Renal cortex interstitium (tissue), 11 donors: ENCODE results near the gene SNCB. TPM values are rescaled to one million over a fixed set of nuclear protein-coding genes. Genes with fewer than 3 reads are reported as not detected.

Experiments
- DNase-seq, 11 donors: peaks; one replicate each; pipeline ENCODE4 v3.0.0-alpha.2; 2013; ENCODE audit warnings: low read depth in 9 of 11, low spot score in 4 of 11; ENCODE audit errors: extremely low read depth in 1 of 11
- polyA plus RNA-seq, 3 donors: library from polyadenylated mRNA; unstranded; fragments of 120-200 nt; gene quantifications; one replicate each; pipeline ENCODE4 v1.2.1, GENCODE V29; 2013; ENCODE audit not compliant: insufficient read length in 3 of 3

Gene SNCB
- polyA plus RNA-seq, 3 donors = 0.42 TPM; not detected in 2

DNA sequence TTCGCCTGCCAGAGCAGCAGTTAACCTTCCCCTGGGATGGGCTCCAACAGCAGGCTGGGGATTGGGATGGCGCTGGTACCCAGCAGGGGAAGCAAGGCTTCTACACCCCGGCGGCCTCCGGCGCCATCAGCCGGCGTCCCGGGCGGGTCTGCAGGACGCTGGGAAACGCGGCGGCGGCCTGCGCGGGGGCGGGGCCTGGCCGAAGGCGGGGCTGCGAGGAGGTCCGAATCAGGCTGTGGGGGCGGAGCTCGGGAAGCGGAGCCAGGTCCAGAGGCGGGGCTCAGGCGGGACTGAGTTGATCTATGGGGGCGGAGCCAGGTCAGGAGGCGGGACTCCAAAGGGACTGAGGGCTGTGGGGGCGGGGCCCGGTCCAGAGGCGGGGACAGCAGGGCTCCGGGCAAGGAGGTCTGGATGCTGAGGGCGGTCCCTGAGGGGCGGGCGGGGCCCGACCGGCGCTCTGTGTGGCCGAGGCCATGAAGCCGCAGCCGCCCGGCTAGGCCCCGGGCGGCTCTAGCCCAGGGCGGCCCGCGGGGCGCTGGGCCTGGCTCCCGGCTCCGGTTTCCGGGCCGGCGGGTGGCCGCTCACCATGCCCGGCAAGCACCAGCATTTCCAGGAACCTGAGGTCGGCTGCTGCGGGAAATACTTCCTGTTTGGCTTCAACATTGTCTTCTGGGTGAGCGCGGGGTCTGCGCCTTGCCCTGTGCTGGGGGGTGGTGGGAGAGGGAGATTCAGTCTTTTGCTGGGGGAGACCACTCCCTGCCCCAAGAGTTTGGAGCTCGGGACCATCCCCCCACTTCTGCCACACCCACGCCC, 16.9 kb upstream of the SNCB start, which contains the start of gene TSPAN17:
TSPAN17 (plus strand) TSS at position 455 of the 813 bp plus-strand sequence; CDS start at position 587, 132 bp downstream.
- DNase-seq = peak; percentile 94 to 100 (median 98)

DNA sequence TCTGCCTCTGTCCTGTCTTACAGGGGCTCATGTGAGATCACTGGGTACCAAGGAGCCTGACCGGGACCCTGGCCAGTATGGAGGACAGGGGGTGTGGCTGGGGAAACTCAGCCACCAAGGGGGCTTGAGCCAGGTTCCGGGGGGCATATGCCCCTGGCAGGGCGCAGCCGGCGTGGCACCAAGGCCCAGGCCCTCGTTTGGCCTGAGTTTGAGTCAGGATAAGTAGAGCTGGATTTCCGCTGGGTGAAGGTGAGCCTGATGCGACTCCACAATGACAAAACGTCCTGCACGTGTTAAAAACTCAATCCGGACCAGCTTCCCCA, 16.3 kb upstream of the SNCB start:
- DNase-seq = no peak

DNA sequence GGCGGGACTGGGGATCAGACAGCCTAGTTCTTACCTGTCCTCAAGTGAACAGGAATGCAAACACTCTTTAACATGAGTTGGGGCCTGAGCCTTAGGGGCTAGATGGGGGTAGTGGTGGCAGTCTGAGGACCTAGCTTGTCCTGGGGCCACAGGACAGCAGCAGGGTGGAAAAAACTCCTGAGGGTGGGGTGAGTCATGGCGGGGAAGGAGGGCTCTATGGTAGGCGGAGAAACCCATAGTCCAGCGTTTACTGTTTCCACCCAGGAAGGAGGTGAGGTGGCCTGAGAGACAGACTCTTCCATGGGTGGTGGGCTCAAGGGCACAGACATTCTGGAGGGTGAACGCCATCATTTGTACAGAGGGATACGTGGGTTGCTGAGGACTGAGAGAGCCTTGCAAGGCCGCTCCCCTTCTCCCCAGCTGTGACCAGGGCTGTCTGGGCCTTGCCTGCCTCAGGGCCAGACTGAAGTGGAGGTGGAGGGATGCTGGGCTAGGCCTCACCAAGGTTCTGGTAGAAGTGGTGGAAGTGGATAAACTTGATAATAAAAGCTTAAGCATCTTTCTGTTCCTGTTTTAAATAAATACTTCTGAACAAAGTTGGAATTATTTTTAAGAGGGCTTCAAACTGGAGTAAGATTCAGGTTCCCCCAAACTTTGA, 15.8 kb upstream of the SNCB start:
- DNase-seq = no peak

DNA sequence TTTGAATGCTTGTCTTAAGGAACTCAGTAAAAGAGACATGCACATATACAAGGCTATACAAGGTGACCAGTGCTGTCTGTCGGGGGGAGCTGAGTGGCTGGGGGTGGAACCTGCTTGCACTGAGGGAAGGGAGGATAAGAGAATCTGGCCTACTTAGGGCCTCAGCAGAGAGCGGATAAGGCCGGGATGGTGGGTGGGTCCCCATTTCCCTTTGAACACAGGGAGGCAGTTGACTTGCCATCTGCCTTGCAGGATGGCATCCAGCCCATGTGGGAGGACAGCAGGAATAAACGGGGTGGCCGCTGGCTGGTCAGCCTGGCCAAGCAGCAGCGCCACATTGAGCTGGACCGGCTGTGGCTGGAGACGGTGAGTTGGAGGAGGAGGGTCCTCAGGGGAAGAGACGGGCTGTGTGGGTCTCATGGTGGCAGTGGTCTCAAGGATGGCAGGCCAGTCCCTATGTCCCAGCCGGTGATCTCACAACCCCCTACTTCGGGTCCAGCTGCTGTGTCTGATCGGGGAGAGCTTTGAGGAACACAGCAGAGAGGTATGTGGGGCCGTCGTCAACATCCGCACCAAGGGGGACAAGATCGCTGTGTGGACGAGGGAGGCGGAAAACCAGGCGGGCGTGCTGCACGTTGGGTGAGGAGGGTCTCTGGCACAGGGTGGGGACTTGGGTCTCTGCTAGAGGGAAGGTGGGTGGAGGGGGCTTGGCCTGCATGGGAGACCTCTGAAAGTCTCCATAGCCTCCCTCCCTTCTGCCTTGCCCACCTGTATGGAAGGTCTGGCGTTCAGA, 14.7 kb upstream of the SNCB start:
- DNase-seq = no peak

DNA sequence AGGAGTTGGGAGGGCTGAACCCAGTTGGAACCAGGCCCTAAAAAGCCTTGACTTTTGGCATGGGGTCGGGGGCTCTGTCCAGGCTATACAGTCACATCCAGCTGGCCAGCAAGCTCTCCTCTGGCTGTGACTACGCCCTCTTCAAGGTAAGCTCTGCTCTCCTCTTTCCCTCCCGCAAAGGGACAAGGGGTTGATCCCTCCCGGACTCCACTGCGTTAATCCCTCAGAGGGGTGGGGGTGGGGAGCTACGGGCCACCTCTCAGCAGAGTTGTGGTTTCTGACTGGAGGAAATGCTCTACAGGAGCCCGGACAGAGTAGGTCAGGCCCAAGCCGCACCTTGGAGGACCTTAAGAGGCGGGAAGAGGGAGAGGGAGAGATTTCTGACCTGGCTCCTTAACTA, 14.0 kb upstream of the SNCB start:
- no peak for DNase-seq

DNA sequence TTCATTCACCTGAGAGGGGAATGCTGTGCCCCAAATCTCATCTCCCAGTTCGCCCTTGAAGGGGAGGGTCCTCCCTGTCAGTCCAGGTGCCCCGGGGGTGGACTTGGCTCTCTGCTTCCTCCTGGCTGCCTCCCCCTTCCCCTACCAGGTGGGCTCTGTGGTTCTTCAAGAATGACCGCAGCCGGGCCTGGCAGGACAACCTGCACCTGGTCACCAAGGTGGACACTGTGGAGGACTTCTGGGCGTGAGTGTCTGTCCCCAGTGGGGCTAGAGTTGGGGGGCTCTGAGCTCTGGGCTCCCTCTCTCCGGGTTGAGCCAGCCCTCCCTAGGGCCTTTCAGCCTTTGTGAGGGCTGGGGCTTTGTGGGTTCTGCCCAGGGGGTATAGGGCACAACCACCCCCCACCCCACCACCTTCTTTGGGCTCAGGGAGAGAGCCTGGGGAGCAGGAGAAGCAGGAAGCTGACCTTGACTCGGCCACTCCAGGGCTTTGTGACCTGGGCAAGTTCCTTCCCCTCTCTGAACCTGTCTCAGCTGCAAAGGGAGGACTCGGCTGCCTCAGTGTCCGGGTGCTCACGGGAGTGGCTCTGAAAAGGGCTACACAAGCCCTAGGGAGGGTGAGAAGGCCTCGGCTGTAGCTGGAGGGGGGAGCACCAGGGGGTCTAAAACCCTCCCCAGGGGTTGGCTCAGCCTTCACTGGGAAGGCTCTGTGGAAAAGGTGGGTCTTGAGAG, 13.3 kb upstream of the SNCB start:
- no peak for DNase-seq

DNA sequence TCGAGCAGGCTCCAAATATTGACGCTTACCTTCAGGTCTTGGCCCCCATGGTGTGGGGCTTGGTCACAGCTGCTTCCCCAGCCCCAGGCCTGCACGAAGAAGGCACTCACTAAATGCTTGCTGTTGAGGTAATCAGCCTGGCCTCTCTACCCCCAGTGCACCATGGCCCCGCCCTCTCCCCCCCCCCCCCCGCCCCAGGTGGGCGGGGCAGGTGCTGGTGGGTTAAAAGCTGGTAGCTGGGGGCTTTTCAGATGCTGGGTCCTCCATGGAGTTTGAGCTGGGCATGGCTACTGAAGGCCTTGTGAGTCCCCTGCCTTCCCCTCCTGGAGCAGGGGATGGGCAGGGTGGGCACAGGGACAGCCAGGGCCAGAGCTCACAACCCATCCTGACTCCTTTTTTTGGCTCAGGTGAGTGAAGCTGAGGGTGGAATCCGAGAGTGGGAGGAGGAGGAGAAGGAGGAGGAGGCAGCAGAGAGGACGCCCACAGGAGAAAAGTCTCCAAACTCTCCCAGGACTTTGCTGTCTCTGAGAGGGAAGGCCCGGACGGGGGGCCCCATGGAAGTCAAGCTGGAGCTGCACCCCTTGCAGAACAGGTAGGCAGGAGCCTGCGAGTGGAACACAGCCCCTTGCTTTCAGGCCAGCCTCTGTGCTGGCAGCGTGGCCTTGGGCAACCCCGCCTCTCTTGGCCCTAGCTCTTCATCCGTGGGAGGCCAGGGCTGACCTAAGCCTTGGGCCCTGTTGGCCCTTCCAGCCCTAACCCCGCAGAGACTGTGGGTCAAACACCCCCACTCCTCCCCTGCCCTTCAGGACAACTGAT, 12.5 kb upstream of the SNCB start:
- no peak for DNase-seq

DNA sequence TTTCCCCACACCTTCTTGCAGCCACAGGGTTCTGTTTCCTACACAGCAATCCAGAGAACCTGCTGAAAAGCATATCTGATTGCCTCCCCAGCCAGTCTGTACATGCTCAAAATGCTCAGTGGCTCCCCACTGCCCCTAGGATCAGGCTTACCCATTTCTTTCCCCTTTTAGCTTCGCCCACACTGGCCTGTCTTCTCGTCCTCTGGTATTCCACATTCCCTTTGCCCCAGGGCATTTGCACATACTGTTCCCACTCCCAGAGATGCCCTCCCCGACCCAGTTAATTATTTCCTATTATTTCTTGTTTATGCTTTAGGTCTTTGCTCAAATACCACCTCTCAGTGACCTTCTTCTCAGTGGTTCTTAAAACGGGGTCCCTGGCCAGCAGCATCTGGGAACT, 10.3 kb upstream of the SNCB start:
- no peak for DNase-seq

DNA sequence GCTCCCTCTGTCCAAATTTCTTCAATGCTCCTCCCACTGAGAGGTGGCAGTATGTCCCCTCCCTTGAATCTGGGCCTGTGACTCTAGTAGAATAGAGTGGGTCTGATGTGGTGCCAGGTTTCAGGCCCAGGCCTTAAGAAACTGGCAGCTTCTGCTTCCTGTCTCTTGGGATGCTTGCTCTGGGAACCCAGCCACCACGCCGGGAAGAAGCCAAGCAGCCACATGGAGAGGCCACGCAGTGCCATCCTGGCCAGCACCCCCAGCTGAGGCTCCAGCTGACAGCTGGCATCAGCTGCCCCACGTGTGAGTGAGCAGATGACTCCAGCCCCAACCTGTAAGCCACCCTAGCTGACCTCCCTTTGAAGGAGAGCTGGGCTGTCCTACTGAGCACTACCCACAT, 9.6 kb upstream of the SNCB start:
- no peak for DNase-seq

DNA sequence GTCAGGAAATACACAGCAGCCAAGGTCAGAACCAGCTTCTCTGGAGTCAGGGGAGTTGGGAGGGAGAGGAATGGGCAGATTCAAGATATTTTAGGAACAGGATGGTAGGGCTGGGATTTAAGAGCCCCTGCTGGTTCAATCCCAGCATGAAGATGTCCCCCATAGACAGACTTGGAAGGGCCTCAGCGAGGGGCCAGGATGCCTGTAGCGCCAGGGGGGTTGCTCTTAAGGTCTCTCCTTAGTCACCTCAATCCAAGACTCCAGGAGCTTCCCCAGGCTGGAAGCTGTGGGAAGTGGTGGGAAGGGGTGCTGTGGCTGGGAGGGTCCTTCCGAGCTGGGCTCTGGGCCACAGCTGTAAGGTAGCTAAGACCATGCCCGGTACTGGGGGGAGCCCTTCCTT, 8.9 kb upstream of the SNCB start:
- no peak for DNase-seq

DNA sequence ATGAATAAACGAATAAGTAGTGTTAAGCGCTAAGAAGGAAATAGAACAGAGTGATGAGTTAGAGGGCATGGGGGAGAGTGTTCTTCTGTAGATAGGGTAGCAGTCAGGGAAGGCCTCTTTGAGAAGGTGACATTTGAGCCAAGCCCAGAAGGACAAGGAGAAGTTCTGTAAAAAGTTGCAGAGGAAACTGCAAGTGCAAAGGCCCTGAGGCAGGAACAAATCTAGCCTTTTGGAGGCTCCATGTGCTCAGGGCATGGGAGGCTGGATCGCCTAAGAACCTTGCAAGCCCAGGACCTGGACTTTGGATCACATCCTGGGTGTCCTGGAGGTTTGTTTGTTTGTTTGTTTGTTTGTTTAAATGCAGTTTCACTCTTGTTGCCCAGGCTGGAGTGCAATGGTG, 8.1 kb upstream of the SNCB start:
- no peak for DNase-seq

DNA sequence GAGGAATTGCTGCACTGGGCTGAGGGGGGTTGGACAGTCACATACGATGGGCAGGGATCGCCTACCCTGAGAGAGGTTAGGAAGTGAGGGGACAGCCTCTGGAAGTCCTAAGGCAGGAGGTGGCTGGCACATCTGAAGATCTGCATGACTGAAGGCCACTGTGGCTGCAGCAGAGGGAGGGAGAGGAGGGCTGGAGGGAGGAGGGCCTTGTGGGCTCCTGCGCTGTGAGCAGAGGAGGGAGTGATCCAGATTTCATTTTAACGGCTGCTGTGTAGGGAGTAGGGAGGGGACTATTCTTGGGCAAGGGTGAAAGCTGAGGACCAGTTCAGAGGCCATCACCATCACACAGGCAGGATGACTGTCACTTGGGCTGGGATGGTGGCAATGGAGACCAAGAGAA, 7.2 kb upstream of the SNCB start:
- no peak for DNase-seq

DNA sequence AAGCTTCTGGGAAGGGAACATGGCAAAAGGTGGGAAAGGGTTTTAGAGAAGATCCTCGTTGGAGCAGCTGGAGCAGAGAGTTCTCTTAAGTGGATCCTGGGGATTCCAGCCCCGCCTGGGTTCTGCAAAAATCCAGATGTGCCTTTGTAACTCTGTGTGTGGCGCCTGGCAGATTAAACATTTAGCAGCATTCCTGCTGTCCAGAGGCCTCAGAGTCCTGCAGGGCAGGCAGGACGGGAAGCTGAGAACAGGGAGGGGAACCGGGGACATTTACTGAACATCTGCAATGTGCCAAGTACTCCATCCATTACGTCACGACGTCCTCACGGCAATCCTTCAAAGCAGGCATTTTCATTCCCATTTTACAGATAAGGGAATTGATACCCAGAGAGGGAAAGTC, 6.1 kb upstream of the SNCB start:
- no peak for DNase-seq

DNA sequence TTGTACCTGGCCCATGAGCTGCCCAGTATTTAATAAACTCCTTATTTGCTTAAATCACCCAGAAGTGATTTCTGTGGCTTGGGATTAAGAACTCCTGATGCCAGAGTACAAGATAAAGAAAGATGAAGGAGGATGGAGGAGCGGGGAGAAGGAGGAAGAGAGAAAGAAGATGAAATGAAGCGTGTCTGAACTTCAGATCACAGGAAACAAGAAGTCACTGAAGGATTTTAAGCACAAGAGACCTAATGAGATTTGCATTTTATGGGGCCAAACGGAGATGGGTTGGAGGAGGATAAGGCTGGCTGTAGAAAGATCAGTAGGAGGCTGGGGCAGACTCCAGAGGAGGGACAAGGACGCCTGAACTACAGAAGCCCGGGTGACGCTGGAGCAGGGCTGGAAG, 3.3 kb upstream of the SNCB start:
- DNase-seq = no peak

DNA sequence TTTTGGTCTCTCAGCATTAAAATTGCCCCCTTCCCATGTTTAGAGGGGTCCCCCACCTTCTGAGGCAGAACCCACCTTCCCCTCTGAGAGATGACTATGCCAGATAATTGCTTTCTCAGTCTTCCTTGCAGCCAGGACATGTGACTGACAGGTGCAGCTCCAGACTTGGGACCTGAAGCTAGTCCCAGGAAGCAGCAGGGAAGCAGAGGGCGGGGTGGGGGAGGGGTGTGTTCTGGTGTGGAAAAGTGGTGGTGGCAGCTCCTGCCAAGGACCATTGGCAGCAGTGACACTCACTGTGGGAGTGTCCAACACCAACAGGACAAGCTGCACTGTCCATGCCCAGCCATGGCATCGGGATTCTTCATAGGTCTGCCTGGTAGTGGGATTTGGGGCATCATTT, 2.4 kb upstream of the SNCB start:
- DNase-seq = no peak

DNA sequence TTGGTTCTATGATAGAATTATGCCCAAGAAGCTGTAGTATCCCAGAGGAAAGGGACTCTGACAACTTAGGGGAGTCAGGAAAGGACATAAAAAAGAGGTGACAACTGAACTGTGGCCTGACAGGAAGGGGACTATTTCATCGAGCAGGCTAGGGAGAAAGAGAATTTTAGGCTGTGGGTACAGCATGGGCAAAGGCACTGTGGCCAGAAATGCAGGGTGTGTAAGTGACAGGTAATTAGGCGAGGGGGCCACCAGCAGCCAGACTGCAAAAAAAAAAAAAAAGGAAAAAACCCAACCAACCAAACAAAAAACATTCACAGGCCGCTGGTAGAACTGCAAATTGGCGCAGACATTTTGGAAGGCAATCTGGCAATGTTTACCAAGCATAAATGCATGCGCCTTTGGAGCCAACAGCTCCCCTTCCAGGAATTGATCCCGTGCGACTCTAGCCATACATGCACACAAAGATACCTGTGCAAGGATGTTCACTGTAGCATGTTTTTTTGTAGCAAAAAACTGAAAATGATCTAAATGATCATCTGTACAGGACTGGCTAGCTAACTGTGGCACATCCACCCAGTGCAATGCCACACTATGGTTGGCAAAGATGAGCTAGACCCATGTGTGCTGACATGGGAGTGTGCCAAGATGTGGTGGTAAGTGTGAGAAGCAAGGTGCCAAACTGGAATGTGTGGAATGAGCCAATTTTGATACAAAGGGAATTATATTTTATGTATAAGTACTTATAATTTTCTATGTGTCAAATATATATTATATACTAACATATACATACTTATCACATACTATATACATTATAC, 1.3 kb upstream of the SNCB start:
- no peak for DNase-seq

DNA sequence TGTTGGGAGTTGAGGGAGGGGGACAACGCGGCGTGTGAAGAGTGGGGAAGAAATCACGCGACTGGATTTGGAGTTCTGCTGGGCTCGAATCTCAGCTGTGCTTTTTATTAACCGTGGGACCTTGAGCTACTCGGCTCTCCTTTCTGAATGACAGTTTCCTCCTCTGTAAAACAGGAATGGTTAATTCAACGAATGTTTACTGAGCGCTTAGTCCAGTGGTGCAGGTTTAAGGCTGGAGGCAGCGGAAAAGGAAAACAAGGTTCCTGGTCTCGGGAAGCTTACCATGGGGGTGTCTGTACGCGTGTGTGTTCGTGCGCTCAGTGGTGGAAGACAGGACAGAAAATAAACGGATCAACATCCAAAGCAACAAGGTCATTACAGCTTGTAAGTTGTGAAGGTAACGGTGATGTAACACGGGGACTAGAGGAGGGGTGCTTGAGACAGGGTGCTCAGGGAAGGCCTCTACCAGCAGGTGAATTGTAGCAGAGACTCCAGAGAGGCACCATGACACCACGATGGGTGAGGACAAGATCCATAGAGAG, 418 bp upstream of the SNCB start:
- DNase-seq = peak in 1 of 11 donors; percentile 13
